ENCODE data around the gene RYR2.

DNA sequence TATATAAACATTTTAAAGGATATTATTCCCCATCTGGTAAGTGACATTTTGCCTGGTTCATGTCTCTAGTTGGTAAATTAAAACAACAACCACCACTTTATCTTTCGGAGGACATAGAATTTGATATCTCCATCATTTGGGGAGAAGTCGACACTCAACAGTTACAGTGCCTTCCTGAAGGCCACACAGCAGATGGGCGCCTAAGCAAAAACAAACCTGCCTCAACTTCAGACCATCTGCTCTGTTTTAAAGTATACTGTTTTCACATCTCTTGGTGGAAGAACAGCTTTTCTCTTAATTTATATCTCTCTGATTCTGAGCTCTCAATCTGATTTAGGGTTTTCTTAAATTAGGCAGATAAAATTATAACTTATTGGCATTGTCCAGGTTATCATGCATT is 282.2 kb downstream of the RYR2 start:
- TF ChIP-seq, protein P1, sequence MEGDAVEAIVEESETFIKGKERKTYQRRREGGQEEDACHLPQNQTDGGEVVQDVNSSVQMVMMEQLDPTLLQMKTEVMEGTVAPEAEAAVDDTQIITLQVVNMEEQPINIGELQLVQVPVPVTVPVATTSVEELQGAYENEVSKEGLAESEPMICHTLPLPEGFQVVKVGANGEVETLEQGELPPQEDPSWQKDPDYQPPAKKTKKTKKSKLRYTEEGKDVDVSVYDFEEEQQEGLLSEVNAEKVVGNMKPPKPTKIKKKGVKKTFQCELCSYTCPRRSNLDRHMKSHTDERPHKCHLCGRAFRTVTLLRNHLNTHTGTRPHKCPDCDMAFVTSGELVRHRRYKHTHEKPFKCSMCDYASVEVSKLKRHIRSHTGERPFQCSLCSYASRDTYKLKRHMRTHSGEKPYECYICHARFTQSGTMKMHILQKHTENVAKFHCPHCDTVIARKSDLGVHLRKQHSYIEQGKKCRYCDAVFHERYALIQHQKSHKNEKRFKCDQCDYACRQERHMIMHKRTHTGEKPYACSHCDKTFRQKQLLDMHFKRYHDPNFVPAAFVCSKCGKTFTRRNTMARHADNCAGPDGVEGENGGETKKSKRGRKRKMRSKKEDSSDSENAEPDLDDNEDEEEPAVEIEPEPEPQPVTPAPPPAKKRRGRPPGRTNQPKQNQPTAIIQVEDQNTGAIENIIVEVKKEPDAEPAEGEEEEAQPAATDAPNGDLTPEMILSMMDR (IDR thresholded peaks at IDR 0.05; ENCODE audit: poor library complexity) = no peak
- no peak for TF ChIP-seq EZH2 (IDR thresholded peaks at IDR 0.05; ENCODE audit: borderline replicate concordance)

All from hepatocyte (in vitro differentiated cells).